NK-92 (cell line): ENCODE measurements around the gene SLC35D2.

Experiments
- DNase-seq: peaks from one replicate; lab custom pipeline; 2025; ENCODE audit not compliant: unreplicated experiment; lab: John Stamatoyannopoulos, UW

Gene SLC35D2

GRCh38 chr9:96383165-96383942 is at the start of gene SLC35D2:
Gene SLC35D2, minus strand, starts transcription at chr9:96383711. Its CDS starts 77 bp downstream, at chr9:96383634.
- DNase-seq = no peak

GRCh38 chr9:96430377-96430776 is 46.9 kb upstream of the SLC35D2 start:
- no peak for DNase-seq

DNA sequence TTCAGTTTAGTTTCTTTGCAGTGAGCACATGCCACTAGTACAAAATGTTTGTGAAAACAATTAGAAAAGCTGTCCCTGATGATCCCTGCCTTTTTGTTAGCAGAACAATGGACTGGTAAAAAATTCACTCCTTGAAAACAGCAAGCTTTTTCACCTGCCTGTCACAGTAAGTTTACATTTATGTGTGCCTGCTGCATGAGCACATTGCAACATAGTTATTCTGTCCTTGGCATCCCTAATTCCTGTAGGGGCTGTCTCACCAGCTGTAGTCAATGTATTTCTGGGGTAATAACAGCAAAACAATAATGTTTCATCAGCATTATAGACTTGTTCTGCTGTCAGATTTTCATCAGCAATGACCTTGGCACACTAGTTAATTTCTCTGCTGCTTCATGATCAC is 46.2 kb upstream of the SLC35D2 start:
- DNase-seq = no peak

DNA sequence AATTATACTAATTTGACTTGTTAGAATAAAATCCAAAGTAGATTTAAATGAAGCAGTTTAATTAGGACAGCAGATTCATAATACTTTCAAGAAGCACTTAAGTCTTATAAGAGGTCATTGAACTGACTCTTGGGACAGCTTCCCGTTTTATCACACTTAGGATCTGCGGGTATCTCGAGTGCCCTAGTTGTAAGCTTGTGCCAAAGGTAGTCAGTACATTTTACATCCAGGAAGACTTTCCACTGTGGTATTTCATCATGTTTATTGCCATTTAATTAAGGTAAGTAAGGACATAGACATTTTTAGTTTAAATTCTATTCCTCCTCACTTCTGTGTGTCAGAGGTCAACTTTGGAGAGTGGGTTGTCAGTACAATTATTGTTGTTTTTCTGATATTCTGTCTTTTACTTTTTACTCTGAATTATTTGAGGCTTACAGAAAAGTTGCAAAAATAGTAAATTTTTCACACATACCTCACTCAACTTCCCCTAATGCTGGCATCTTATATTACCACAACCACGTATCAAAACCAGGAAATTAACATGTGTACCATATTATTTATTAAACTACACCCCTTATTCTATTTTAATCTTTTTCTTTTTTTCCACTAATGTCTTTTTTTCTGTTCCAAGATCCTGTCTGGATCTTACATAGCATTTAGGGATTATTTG is 42.1 kb upstream of the SLC35D2 start:
- no peak for DNase-seq

GRCh38 chr9:96423985-96424336 is 40.5 kb upstream of the SLC35D2 start:
- DNase-seq = no peak

- DNase-seq = no peak
These were observed 39.9 kb upstream of the SLC35D2 start for GRCh38 chr9:96423322-96423984.

DNA sequence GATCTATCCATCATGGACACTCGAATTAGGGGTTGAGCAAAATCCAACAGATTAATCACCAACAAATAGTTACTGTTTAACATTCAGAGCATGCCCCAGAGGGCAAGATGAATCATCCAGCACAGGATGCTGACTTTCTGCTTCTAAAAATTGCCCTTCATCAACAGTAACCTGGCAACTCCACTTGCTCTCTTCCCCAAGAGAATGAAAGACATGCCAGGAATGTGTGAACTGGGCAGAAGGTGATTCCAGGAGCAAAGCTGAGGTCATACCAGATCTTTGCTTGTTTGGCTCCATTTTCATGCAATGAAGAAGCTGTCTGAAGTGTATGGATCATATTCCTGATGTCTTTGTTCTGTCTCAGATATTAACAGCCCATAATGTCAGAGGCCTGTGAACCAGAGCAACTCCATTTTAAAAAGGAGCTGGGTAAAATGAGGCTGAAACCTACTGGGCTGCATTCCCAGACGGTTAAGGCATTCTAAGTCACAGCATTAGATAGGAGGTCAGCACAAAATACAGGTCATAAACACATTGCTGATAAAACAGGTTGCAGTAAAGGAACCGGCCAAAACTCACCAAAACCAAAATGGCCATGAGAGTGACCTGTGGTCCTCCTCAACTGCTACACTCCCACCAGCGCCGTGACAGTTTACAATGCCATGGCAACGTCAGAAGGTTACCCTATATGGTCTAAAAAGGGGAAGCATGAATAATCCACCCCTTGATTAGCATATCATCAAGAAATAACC is 37.1 kb upstream of the SLC35D2 start:
- no peak for DNase-seq

- DNase-seq = no peak
These were observed 36.1 kb upstream of the SLC35D2 start for GRCh38 chr9:96419691-96419969.

- no peak for DNase-seq
These were observed 35.6 kb upstream of the SLC35D2 start for GRCh38 chr9:96418920-96419690.

DNA sequence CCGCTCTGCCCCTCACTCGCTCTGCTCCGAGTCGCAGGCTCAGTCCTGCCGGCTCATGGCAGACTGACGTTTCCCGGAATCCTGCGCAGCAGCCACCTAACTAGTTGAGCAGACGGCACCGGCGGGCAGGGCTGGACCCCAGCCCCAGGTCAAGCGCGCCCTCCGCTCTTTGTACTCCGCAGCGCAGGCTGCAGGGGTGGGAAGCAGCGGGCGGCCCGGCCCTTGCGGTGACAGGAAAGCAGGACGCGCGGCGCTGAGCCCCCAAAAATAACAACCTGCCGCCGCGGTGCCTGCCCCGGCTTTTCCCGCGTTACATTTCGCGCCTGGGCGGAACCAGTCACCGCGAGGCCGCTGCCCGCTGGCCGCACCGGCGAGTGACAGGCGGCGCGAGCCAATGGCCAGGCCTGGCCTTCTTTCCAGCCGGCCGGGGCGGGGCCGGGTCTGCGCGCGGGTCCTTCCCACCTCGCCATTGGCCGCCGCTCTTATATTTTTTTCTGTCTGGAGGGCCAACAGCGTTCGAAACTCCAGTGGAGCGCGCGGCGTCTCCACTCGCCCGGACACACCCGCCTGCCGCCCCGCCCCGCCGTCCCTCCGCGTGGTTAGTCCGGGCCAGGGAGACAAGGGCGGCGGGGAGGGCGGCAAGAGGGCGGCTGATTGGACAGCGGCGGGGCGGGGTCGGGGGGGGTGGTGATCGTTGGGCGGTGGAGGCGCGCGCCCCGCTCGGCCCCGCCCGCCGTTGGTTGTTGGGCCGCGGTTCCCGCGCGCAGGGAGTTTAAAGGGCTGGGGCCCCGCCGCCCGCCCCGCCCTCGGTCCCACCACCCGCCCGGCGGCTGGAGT is 34.8 kb upstream of the SLC35D2 start, which contains the start of gene ZNF367:
Gene ZNF367 (minus strand): TSS at position 288 of the 837 bp plus-strand sequence. CDS start 338 bp downstream, outside the sequence.
- DNase-seq = peak; percentile 33

GRCh38 chr9:96417661-96418082 is 34.2 kb upstream of the SLC35D2 start:
- DNase-seq = no peak

DNA sequence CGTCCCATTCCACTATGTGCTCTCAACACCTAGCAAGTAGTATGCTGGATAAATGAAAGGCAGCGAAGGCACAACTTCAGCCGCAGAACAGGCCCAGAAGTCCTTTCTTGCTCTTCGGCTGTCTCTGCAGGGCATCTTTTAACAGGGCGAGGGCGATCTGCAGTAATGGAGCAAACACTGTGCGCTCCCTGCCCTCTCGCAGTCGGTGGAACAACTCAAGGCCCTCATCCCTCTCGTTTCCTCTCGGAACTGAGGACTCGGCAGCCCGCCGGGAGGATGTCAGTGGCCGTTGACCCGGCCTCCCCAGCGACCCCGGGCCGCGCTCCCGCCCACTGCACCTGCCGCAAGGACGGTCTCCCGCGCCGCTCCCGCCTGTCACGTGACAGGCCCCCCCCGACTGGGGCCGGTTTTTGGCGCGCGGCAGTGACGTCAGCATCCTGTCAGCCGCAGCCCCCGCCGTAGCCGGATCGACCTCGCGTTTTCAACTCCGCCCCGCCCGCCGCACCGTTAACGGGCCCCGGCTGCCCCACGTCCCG is 33.6 kb upstream of the SLC35D2 start:
- DNase-seq = peak; percentile 43

DNA sequence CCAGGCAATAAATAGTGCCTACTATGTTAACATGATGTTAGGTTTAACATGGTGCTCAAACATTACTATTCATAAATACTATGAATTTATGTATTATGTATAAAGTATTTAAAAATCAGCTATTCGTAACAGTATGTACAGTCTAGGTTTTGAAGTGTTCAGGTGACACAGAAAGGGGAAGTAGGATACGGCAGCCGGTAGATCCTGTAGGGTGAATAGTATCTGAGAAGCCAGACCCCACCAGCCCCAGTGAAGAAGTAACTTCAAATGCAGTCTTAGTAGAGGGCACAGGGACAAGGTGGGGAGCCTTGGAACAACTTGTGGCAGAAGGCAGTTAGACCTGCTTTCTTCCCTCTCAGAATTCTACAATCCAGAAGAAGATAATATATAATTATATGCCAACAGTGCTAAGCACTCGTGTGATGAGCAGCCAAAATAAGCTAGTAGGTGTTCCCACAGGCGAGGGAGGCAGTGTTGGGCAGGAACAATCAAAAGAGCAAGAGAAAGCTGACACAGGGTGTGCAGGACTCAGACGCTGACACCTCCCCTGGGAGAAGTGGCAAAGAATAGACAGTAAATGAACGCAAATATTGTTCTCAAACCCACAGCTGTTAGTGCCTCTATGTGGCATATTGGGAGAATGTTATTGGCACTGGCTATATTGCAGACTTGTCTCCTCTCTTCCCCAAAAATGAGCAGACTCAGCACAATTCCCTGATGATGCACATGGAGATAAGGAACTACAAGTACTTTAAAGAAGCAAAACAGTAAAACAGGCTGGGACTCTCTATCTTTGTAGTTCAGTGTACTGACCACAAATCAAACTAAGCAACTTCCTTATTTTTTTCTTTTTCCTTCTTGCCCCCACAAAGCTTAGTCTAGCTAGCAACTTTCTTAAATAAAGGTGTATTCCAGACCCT is 30.1 kb upstream of the SLC35D2 start:
- no peak for DNase-seq

DNA sequence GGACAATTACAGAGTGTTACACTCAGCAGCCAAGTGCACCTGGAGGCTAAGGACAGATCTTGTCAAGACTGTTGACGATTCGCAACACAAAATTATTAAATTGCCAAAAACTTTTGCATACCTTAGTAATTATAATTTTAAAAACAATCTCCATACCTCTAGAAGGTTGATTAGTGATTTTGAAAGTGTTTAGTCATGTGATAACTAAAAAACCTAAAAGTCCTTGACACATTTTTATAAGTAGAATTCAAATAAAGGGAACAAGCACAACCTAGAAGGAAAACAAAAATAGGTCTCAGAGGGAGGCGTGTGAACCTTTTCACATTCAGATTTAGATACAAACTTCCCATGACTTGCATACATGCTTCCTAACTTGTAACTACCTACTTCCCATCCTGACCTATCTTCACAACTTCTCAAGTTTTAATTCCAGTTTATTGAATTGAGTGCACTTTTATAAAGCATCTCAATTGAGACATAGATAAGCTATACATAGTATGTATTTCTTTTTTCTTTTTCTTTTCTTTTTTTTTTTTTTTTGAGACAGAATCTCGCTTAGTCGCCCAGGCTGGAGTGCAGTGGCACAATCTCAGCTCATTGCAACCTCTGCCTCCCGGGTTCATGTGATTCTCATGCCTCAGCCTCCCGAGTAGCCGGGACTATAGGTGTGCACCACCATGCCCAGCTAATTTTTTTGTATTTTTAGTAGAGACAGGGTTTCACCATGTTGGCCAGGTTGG is 28.8 kb upstream of the SLC35D2 start:
- no peak for DNase-seq

- no peak for DNase-seq
These were observed 27.8 kb upstream of the SLC35D2 start for GRCh38 chr9:96411129-96411838.

- DNase-seq = no peak
These were observed 25.1 kb upstream of the SLC35D2 start for GRCh38 chr9:96408409-96409280.
